SK-N-MC (cell line): ENCODE measurements around the gene TMEM138.
A peak's percentile ranks its signal among the peaks of the same experiment; 100 is the strongest.

Source experiments
- DNase-seq: peaks from one replicate; pipeline ENCODE4 v3.0.0-alpha.2; 2011; ENCODE audit warnings: low read depth, low spot score
- H3K27ac ChIP-seq: fragments of 200-600 bp; sonication (generic); 2 replicates; pipeline ENCODE4 v1.5.1; 2016; ENCODE audit warnings: mixed run types
- H3K36me3 ChIP-seq: fragments of 200-600 bp; sonication (generic); 2 replicates; pipeline ENCODE4 v1.6.1; 2017; ENCODE audit warnings: antibody characterized with exemption, low read length, mixed read lengths; ENCODE audit not compliant: insufficient read depth
- H3K4me3 ChIP-seq: fragments of 200-600 bp; sonication (generic); 2 replicates; pipeline ENCODE4 v1.5.1; 2016
- H3K9ac ChIP-seq: fragments of 200-600 bp; sonication (generic); 2 replicates; pipeline ENCODE4 v1.8.0; 2017; ENCODE audit warnings: mixed run types, mixed read lengths; ENCODE audit not compliant: insufficient read length
- H3K9me3 ChIP-seq: fragments of 200-600 bp; sonication (generic); 2 replicates; pipeline ENCODE4 v1.6.1; 2017; ENCODE audit warnings: low read depth, mild to moderate bottlenecking, antibody characterized with exemption, low read length, moderate library complexity, mixed read lengths
- EZH2 ChIP-seq: fragments of 200-600 bp; sonication (generic); IDR thresholded peaks from one replicate; pipeline ENCODE4 v1.6.1; 2017; ENCODE audit warnings: antibody characterized with exemption
- FOXP2 ChIP-seq: optimal IDR thresholded peaks from 2 replicates; pipeline ENCODE3; 2011; ENCODE audit warnings: mild to moderate bottlenecking, moderate library complexity; ENCODE audit not compliant: insufficient read depth; ENCODE audit errors: extremely low read length, control extremely low read depth
- POLR2AphosphoS5 ChIP-seq: IDR thresholded peaks from 2 replicates; pipeline ENCODE4 v1.6.1; 2012; ENCODE audit warnings: mild to moderate bottlenecking, low read depth, low read length, borderline replicate concordance

TMEM138 gene

DNA sequence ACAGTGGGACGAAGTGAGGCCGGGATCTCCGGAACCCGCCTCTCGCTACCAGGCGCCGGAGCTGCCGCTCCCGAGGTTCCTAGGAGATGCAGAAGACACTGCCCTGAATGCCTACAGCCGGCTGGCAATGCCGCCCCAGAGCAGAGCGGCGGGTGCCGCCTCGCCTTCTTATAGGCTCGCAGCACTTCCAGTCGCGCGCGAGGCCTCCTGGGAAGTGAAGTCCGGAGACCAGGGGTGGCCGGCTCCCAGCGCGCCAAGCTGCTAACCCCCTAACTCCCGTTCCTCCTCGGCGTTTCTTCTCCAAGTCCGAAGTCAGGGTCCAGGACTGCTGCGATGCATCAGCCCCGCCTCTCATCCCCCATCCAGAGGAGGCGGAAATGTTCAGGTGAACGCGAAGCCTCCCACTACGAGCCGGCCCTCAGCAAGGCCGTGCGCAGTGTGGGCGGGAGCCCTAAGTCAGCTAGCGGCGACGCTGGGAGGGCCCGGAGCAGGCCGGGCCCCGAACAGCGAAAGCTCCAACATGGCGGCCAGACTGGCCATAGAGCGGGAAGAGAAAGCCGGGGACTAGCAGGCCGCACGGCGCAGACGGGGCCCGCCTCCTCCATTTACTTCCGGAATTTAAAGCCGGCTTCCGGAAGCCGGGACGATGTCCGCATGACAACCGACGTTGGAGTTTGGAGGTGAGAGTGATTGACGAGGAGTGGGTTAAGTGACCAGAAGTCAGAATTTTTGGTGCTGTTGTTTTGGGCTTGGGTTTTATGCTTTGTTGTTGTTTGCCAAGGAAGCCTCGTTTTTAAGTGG is at the start of gene TMEM138, which contains the start of gene CYB561A3:
Gene TMEM138, plus strand, starts transcription at position 634 of the 801 bp plus-strand sequence. CDS start 2,017 bp downstream, outside the sequence.
Gene CYB561A3, minus strand, starts transcription at position 142 of the 801 bp plus-strand sequence. CDS start 5,169 bp downstream, outside the sequence.
- peak within 1 kb of the TSS; percentile 86 for H3K4me3 ChIP-seq
- peak within 1 kb of the TSS; percentile 97 for H3K27ac ChIP-seq
- peaks cover 33% of the 10 kb centered on the region for H3K36me3 ChIP-seq
- DNase-seq, result peak; percentile 53
- peak within 1 kb of the TSS; percentile 100 for H3K9ac ChIP-seq
- no peaks in the 10 kb centered on the region for H3K9me3 ChIP-seq
- TF ChIP-seq FOXP2 (peak; percentile 44), EZH2 (no peak), POLR2AphosphoS5 (peak; percentile 95)

DNA sequence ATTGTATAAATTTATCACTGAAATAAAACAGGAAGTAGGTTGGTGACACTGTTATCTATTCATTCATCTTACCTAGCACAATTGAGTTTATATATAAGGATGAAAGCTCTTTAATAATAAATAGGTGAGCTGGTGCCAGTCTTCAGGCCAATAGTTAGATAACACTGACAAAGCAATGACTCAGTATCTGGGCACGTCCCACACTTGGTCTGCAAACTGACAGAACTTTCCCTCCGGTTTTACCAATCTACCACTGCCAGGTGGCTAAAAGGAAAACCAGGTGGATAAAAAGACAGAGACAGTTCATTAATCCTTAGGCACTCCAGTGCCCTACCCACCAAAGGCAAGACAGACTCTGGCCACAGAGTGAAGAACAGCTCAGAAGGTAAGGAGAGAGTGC is 46.9 kb upstream of the TMEM138 start:
- Histone ChIP-seq H3K9me3 (no peaks in the 10 kb centered on the region), H3K4me3 (no peak overlapping the region), H3K9ac (no peak overlapping the region), H3K27ac (no peak overlapping the region), H3K36me3 (peaks cover 83% of the 10 kb centered on the region)
- no peak for DNase-seq
- TF ChIP-seq POLR2AphosphoS5, result no peak
- TF ChIP-seq EZH2, result no peak
- TF ChIP-seq FOXP2, result no peak

DNA sequence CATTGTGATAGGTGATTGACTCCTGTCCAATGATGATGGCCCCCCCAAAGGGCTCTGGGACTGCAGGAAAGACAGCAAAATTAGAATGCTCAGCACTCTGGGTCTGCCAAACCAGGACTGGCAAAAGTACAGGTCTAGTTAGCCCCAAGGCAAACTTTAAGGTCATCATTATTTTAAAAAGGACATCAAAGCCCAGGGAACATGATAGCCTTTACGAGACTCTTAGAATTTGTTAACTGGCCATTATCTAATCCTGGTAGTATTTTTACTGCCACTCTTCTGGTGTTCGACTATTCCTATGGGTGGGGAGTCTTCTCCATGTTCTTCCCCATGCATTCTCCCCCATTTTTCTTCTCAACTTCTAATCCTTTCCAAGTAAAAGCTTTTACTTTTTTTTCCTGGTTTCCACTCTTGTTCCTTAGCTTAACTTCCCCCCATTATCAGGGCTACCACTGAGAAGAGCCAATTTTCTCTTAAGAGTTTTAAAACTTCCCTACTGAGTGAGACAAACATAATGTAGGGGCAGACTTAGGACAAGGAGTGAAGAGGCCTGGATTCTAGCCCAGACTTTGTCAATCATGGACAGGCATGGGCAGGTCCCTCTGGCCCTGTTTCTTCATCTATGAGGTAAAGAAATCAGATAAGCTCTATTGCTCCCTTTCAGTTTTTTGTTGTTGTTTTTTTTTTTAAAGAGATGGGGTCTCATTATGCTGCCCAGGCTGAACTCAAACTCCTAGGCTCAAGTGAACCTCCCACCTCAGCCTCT is 36.3 kb upstream of the TMEM138 start:
- Histone ChIP-seq H3K4me3 (no peak overlapping the region), H3K9me3 (no peaks in the 10 kb centered on the region), H3K36me3 (peaks cover 88% of the 10 kb centered on the region), H3K9ac (no peak overlapping the region), H3K27ac (no peak overlapping the region)
- no peak for DNase-seq
- TF ChIP-seq FOXP2 (no peak), EZH2 (no peak), POLR2AphosphoS5 (no peak)

DNA sequence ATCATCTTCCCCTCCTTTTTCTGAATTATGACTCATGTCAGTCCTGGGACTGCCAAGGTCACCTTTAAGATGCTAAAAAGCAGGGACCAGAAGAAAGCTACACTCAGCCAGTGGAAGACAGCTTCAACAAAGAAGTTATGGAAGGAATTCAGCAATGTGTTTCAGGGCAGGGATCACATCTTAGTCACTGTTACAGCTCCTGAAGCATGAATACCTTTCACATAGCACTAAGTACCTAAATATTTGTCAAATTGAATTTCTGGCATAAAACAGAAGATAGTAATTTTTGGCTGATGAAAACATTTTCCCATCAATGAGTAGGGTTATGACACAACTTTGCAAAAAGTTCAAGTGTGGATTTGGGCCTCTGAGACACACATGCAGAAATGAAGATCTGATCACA is 34.5 kb upstream of the TMEM138 start:
- H3K9me3 ChIP-seq, result no peaks in the 10 kb centered on the region
- no peak for TF ChIP-seq FOXP2
- TF ChIP-seq POLR2AphosphoS5, result no peak
- no peak for TF ChIP-seq EZH2
- peaks cover 69% of the 10 kb centered on the region for H3K36me3 ChIP-seq
- no peak overlapping the region for H3K4me3 ChIP-seq
- H3K9ac ChIP-seq, result no peak overlapping the region
- DNase-seq, result no peak
- H3K27ac ChIP-seq, result no peak overlapping the region

DNA sequence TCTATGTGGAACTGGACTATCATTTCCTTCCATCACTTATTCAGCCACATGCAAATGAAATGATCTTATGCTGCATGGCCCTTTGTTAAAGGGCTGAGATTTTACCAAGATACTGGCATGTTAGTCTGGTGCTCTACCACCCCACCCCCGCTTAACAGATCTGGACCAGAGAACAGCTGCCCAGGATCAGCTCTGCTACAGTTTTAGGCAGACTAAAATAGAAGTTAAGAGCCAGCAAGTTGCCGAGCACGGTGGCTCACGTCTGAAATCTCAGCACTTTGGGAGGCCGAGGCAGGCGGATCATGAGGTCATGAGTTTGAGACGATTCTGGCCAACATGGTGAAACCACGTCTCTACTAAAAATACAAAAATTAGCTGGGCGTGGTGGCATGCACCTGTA is 33.8 kb upstream of the TMEM138 start:
- DNase-seq, result no peak
- Histone ChIP-seq H3K27ac (no peak overlapping the region), H3K4me3 (no peak overlapping the region), H3K9ac (no peak overlapping the region), H3K9me3 (no peaks in the 10 kb centered on the region), H3K36me3 (peaks cover 62% of the 10 kb centered on the region)
- no peak for TF ChIP-seq FOXP2
- TF ChIP-seq EZH2, result no peak
- TF ChIP-seq POLR2AphosphoS5, result no peak

DNA sequence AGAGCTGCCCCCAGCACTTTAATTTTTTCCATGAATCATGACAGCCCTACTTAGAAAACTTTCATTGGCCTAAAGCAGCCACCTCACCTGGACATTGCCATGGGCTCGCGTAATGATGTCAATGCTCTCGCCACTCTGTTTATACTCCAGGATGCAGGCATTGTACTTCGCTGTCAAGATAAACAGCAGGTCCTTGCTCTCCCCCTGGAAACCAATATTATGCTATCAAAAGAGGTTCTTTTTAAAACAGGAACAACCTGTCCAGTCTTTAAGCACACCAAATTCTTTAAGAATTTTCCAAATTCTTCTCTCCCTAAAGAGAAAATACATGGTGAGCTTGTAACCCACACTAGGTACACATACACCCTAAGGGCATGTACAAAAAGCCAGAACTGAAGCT is 32.3 kb upstream of the TMEM138 start:
- peaks cover 50% of the 10 kb centered on the region for H3K36me3 ChIP-seq
- H3K9me3 ChIP-seq, result no peaks in the 10 kb centered on the region
- H3K9ac ChIP-seq, result no peak overlapping the region
- no peak overlapping the region for H3K4me3 ChIP-seq
- DNase-seq, result no peak
- TF ChIP-seq POLR2AphosphoS5 (no peak), EZH2 (no peak), FOXP2 (no peak)
- H3K27ac ChIP-seq, result no peak overlapping the region

DNA sequence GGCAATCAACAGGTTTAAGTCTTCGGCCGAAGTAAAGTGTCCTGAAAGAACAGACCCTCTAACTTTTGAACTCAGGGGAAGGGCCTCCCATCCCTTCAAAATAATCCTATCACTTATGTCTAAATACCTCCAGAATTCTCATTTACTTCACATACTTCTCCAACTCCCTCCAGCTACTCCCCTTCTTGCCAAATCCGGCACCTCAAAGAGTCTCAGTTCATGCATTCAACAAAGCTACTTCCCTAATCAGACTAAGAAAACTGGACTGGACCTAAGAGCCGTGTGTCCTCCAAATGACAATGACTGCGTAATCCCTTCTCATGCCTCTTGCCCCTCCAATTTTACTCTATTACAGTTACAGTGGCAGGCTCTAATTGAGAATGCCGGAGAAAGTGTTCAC is 30.5 kb upstream of the TMEM138 start:
- Histone ChIP-seq H3K9me3 (no peaks in the 10 kb centered on the region), H3K4me3 (peak overlapping the region; percentile 99), H3K36me3 (peaks cover 33% of the 10 kb centered on the region), H3K9ac (peak overlapping the region; percentile 100), H3K27ac (no peak overlapping the region)
- TF ChIP-seq FOXP2 (no peak), EZH2 (no peak), POLR2AphosphoS5 (no peak)
- DNase-seq, result no peak

DNA sequence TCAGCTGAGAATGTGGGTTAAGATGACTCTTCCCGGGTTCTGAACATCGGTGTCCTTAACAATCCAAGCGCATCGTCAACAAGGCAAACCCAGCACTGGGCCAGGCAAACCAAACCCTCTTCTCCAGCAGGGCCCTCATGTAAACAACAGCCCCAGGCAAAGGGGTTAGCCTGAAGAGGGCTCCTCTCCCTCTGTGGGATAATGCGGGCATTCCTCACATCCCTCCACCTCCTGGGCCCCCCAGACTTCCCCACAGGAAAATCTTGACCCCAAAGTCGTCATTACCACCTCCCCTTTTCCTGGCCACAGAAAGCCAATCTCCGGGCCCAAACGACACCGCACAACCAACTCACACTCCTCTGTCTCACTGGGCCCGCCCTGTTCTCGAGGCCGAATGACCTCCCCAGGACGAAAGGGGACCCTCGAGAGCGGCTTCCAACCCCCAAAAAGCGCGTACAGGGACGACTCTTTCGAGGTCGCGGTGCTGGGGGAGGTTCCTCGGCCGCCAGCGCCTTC is 29.8 kb upstream of the TMEM138 start:
- peaks cover 27% of the 10 kb centered on the region for H3K36me3 ChIP-seq
- H3K9me3 ChIP-seq, result no peaks in the 10 kb centered on the region
- H3K4me3 ChIP-seq, result peak overlapping the region; percentile 99
- H3K9ac ChIP-seq, result peak overlapping the region; percentile 100
- peak overlapping the region; percentile 79; the same call in 1 of the 2 replicates for H3K27ac ChIP-seq
- DNase-seq, result no peak
- TF ChIP-seq POLR2AphosphoS5 (no peak), EZH2 (no peak), FOXP2 (no peak)
